HEK293 (cell line): ENCODE measurements around the gene CUEDC1.

Experiments used
- CTCF ChIA-PET: fragments of 350-600 bp; formaldehyde crosslinking; extraction: SDS; loops from one replicate; lab custom pipeline; 2021; ENCODE audit warnings: antibody characterized with exemption; lab: Yijun Ruan, JAX
- POLR2A ChIA-PET: fragments of 300-600 bp; formaldehyde crosslinking; extraction: SDS; loops from one replicate; lab custom pipeline; 2020; ENCODE audit warnings: antibody characterized with exemption, inconsistent platforms; lab: Yijun Ruan, JAX
- H3K27ac ChIP-seq: fragments of 200-500 bp; sonication (Bioruptor generic); 2 replicates; pipeline ENCODE4 v1.5.1; 2014; ENCODE audit warnings: low read depth, low read length, control low read depth, inconsistent platforms; ENCODE audit errors: extremely low read depth
- H3K36me3 ChIP-seq, 2 experiments: fragments of 200-500 bp in 1 of 2; sonication (Bioruptor generic) in 1 of 2; 1 replicate in 1 of 2; 2 replicates in 1 of 2; pipeline ENCODE4 v1.5.1; 2014 to 2017; ENCODE audit warnings: inconsistent platforms in 2 of 2, low read length in 2 of 2; ENCODE audit not compliant: control insufficient read depth in 2 of 2, insufficient read depth in 1 of 2
- H3K4me1 ChIP-seq: fragments of 200-500 bp; sonication (Bioruptor generic); 2 replicates; pipeline ENCODE4 v1.5.1; 2014; ENCODE audit warnings: mild to moderate bottlenecking, low read length, inconsistent platforms; ENCODE audit not compliant: control insufficient read depth, insufficient read depth
- H3K4me3 ChIP-seq: 2 replicates; pipeline ENCODE4 v1.5.1; 2011; ENCODE audit warnings: low read depth, mild to moderate bottlenecking, control low read depth, low read length, moderate library complexity
- H3K9me3 ChIP-seq: fragments of 200-500 bp; sonication (Bioruptor generic); 2 replicates; pipeline ENCODE4 v1.5.1; 2014; ENCODE audit warnings: low read depth, low read length, inconsistent platforms; ENCODE audit not compliant: control insufficient read depth, insufficient read depth
- BCL11A ChIP-seq: fragments of 450-650 bp; formaldehyde crosslinking; IDR thresholded peaks from 2 replicates; pipeline ENCODE4 v1.5.1; 2016; ENCODE audit warnings: low read depth, missing biosample characterization, missing genetic modification characterization
- EGR2 ChIP-seq: fragments of 450-650 bp; formaldehyde crosslinking; IDR thresholded peaks from 2 replicates; pipeline ENCODE4 v1.5.1; 2016; ENCODE audit warnings: low read depth, missing biosample characterization, missing genetic modification characterization
- FEZF1 ChIP-seq: fragments of 450-650 bp; formaldehyde crosslinking; IDR thresholded peaks from 2 replicates; pipeline ENCODE4 v1.5.1; 2016; ENCODE audit warnings: missing biosample characterization, missing genetic modification characterization
- GLIS1 ChIP-seq: fragments of 450-650 bp; formaldehyde crosslinking; IDR thresholded peaks from 2 replicates; pipeline ENCODE4 v1.5.1; 2016; ENCODE audit warnings: missing biosample characterization, missing genetic modification characterization
- KLF8 ChIP-seq: fragments of 450-650 bp; formaldehyde crosslinking; IDR thresholded peaks from 2 replicates; pipeline ENCODE4 v1.5.1; 2016; ENCODE audit warnings: missing biosample characterization, missing genetic modification characterization
- SCRT1 ChIP-seq: fragments of 450-650 bp; formaldehyde crosslinking; IDR thresholded peaks from 2 replicates; pipeline ENCODE4 v1.5.1; 2016; ENCODE audit warnings: missing biosample characterization, missing genetic modification characterization, borderline replicate concordance
- SETDB1 ChIP-seq: IDR thresholded peaks from one replicate; pipeline ENCODE4 v1.6.1; 2017; ENCODE audit warnings: mild to moderate bottlenecking, low read length, moderate library complexity, mixed read lengths; ENCODE audit not compliant: insufficient read length
- ZBTB20 ChIP-seq: fragments of 450-650 bp; formaldehyde crosslinking; IDR thresholded peaks from 2 replicates; pipeline ENCODE4 v1.5.1; 2016; ENCODE audit warnings: missing biosample characterization, missing genetic modification characterization
- ZFHX2 ChIP-seq: fragments of 450-650 bp; formaldehyde crosslinking; conservative IDR thresholded peaks from 2 replicates; pipeline ENCODE4 v1.5.1; 2016; ENCODE audit warnings: missing biosample characterization, missing genetic modification characterization
- ZIC2 ChIP-seq: fragments of 450-650 bp; formaldehyde crosslinking; IDR thresholded peaks from 2 replicates; pipeline ENCODE4 v1.5.1; 2016; ENCODE audit warnings: missing biosample characterization, missing genetic modification characterization
- ZNF112 ChIP-seq: fragments of 450-650 bp; formaldehyde crosslinking; IDR thresholded peaks from 2 replicates; pipeline ENCODE4 v1.5.0; 2017; ENCODE audit warnings: missing biosample characterization, missing genetic modification characterization
- ZNF48 ChIP-seq: fragments of 450-650 bp; formaldehyde crosslinking; IDR thresholded peaks from 2 replicates; pipeline ENCODE4 v1.5.1; 2016; ENCODE audit warnings: missing biosample characterization, missing genetic modification characterization
- ZNF701 ChIP-seq: fragments of 450-650 bp; formaldehyde crosslinking; IDR thresholded peaks from 2 replicates; pipeline ENCODE4 v1.5.1; 2016; ENCODE audit warnings: missing biosample characterization, missing genetic modification characterization
- ZNF707 ChIP-seq: fragments of 450-650 bp; formaldehyde crosslinking; IDR thresholded peaks from 2 replicates; pipeline ENCODE4 v1.5.1; 2016; ENCODE audit warnings: missing biosample characterization, missing genetic modification characterization
- ZNF747 ChIP-seq: fragments of 450-650 bp; formaldehyde crosslinking; IDR thresholded peaks from 2 replicates; pipeline ENCODE4 v1.5.1; 2016; ENCODE audit warnings: missing biosample characterization, missing genetic modification characterization
- TF ChIP-seq, protein P1 (sequence below): fragments of 450-650 bp; formaldehyde crosslinking; IDR thresholded peaks from 2 replicates; pipeline ENCODE4 v1.5.1; 2016; ENCODE audit warnings: missing biosample characterization, missing genetic modification characterization
- TF ChIP-seq, protein P2 (sequence below): fragments of 450-650 bp; formaldehyde crosslinking; IDR thresholded peaks from 2 replicates; pipeline ENCODE4 v1.5.1; 2017; ENCODE audit warnings: missing biosample characterization, mild to moderate bottlenecking, missing genetic modification characterization, moderate library complexity

CUEDC1 gene

DNA sequence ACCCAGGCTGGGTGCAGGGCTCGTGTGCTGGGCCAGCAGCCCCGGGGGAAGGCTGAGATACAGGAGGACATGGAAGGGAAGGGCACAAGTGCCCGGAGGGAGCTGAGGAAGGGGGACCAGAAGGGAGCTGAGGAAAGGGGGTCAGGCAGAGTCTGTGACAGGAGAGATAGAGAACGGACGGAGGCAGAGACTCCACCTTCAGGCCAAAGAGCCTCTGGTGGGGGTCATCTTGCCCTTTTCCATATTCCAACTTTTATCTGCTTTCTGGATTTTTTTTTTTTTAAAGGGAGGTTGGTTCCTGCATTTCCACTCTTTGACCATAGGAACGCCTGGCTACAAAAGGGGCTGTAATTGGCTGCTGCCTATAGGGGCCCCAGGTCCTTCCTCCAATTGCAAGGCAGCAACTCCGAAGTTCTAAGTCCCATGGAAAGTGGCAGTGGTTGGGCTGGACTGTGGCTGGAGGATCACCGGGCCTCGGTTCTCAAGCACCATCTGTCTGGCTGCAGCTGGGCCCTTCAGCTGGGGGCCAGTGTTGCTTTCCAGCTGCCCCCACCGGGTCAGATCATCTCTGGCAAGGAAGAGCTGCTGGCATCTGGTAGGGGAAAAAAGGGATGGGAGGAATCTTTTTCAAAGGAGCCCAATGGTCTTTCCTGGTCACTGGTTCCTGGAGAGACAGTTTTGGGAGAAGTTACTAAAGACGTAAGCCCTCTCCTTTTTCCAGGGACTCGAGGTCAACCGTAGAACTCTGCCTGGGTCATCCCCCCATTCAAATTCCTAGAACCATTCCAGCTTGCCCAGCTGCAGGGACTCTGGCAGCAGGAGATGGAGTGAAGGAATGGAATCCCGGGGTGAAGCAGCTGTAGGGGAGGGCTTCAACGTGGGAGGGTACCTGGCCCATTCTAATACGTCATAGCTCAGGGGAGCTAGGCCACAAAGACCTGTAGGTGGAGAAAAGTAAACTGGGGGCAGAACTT is 92.2 kb downstream of the CUEDC1 start:
- CTCF ChIA-PET = interaction anchor here (1.2 to 17.6 kb wide), 2 partner anchors 12 to 133 kb away, joined by 3 to 434 read pairs; partner anchors contain the start of gene VEZF1

DNA sequence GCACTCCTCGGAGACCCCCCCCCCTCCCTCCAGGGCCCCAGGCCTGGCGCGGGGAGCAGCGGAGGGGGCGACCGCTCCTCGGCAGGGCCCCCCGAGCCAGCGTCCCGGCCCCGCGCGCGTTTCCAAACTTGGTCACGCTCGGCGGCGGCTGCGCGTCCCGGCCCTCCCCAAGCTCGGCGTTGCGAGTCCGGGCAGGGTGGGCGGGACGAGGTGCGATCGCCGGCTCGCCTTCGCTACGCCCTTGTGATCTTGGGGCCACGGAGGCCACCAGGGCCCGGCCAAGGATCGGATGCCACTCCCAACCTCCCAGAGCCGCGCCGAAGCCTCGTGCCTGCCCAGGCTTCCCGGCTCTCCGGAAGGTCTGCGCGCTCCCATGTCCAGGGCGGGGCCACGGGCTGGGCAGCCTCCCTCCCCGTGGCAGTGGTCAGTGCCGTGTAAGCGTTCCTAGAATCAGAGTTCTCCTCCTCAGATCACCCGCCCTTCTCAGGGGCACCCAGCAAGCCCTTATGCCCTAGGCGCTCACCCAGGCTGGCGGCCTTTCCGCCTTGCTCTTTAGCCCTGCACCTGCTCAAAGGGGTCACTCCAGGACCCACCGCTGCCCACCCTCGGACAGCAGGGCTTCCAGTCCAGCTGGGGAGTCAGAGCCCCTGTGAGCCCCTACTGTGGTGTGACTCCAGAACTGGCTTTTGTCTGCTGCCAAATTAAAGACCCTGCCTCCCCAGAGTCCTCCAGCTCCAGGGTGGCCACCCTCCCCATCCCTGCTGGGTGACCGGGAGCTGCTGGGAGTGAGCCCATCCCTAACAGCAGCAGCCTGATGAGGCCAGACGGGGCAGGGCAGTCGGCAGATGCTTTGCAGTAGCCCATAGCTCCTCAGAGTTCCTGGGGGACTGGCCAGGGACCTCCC is 93.2 kb downstream of the CUEDC1 start:
- CTCF ChIA-PET = interaction anchor here (6.5 to 17.6 kb wide), 3 partner anchors 30 to 250 kb away, joined by 32 to 434 read pairs (median 64); partner anchors contain the start of gene VEZF1
- peaks cover 0 to 8% of the 10 kb centered on the region in 2 experiments; a peak in 2 of 3 replicates for H3K36me3 ChIP-seq
- peak; percentile 30 for TF ChIP-seq GLIS1
- TF ChIP-seq, protein P1, sequence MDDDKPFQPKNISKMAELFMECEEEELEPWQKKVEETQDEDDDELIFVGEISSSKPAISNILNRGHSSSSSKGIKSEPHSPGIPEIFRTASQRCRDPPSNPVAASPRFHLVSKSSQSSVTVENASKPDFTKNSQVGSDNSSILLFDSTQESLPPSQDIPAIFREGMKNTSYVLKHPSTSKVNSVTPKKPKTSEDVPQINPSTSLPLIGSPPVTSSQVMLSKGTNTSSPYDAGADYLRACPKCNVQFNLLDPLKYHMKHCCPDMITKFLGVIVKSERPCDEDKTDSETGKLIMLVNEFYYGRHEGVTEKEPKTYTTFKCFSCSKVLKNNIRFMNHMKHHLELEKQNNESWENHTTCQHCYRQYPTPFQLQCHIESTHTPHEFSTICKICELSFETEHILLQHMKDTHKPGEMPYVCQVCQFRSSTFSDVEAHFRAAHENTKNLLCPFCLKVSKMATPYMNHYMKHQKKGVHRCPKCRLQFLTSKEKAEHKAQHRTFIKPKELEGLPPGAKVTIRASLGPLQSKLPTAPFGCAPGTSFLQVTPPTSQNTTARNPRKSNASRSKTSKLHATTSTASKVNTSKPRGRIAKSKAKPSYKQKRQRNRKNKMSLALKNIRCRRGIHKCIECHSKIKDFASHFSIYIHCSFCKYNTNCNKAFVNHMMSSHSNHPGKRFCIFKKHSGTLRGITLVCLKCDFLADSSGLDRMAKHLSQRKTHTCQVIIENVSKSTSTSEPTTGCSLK = no peak
- TF ChIP-seq BCL11A (tag by site-specific recombination) = no peak
- peak; percentile 86 for TF ChIP-seq ZIC2 (tag by site-specific recombination)
- TF ChIP-seq, all 188 proteins: peak for 2
- Histone ChIP-seq H3K9me3 (no peaks in the 10 kb centered on the region), H3K4me1 (peaks cover 4% of the 10 kb centered on the region; the same call in 1 of the 2 replicates), H3K4me3 (no peak overlapping the region), H3K27ac (no peak overlapping the region; the same call in 1 of the 2 replicates)
- POLR2A ChIA-PET = interaction anchor here (0.7 to 2.8 kb wide), 4 partner anchors 12 to 145 kb away, joined by 3 to 10 read pairs (median 6); partner anchors contain the start of genes MRPS23 and SRSF1

More for the DNA sequence above, 92.2 kb downstream of the CUEDC1 start:
- Histone ChIP-seq H3K27ac (no peak overlapping the region), H3K4me3 (no peak overlapping the region), H3K9me3 (no peaks in the 10 kb centered on the region), H3K36me3 (peaks cover 0 to 8% of the 10 kb centered on the region in 2 experiments; a peak in 2 of 3 replicates), H3K4me1 (peaks cover 6% of the 10 kb centered on the region; the same call in 1 of the 2 replicates)
- no peak for TF ChIP-seq SCRT1 (tag by site-specific recombination)
- TF ChIP-seq ZFHX2 (tag by site-specific recombination) = peak; percentile 51; the same call in 1 of the 2 replicates
- TF ChIP-seq ZNF112 (tag by site-specific recombination) = no peak
- no peak for TF ChIP-seq SETDB1
- no peak for TF ChIP-seq ZBTB20 (tag by site-specific recombination)
- no peak for TF ChIP-seq ZNF48 (tag by site-specific recombination)
- TF ChIP-seq ZNF701 (tag by site-specific recombination) = no peak
- TF ChIP-seq EGR2 (tag by site-specific recombination) = peak; percentile 72
- no peak for TF ChIP-seq ZNF707
- no peak for TF ChIP-seq KLF8 (tag by site-specific recombination)
- TF ChIP-seq FEZF1 (tag by site-specific recombination) = no peak
- TF ChIP-seq, protein P2, sequence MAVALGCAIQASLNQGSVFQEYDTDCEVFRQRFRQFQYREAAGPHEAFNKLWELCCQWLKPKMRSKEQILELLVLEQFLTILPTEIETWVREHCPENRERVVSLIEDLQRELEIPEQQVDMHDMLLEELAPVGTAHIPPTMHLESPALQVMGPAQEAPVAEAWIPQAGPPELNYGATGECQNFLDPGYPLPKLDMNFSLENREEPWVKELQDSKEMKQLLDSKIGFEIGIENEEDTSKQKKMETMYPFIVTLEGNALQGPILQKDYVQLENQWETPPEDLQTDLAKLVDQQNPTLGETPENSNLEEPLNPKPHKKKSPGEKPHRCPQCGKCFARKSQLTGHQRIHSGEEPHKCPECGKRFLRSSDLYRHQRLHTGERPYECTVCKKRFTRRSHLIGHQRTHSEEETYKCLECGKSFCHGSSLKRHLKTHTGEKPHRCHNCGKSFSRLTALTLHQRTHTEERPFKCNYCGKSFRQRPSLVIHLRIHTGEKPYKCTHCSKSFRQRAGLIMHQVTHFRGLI (tag by site-specific recombination) = peak; percentile 78
- no peak for TF ChIP-seq ZNF747 (tag by site-specific recombination)
- POLR2A ChIA-PET = interaction anchor here (0.7 to 2.6 kb wide), 5 partner anchors 12 to 144 kb away, joined by 3 to 10 read pairs (median 6); partner anchors contain the start of genes MRPS23 and SRSF1
